ENCODE data around the gene CMTM7.

DNA sequence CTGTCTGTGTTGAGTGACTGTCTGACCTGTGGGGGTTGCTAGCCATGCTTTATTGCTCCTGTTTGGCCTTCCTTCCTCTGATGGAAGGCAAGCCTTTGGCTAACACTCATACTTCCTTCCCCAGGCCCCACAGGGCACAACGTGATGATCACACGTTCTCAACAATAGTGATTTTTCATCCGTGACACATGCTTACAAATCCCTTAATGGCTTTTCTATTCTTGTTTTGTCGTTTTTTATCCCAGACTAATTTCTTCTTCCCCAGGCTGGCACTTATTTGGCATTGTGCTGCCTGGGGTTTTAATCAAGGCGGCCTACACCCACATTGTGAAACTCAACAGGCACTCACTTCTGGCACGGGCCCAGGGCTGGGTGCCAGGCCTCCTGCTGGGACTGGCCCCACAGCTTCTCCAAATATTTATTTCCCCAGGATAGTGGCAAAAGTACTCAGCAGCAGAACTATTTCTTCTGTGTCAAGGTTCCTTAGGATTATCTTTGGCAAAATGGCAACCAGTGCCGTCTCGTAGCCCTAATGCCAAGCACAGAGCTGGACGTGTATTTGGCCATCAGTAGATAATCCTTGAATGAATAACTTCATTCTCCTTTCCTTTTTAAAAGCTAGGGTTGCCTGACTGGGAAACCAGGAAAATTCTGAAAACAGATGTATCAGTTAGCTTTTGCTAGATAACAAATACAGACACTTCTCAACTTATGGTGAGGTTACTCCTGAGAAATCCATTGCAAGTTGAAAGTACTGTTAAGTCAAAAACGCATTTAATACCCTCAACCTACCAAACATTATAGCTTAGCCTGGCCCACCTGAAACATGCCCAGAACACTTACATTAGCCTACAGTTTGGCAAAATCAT lies 30.6 kb downstream of the CMTM7 start:
- no peak for TF ChIP-seq CTCF (IDR thresholded peaks at IDR 0.05; ENCODE audit: low read depth, low read length)
- TF ChIP-seq EZH2phosphoT487 (IDR thresholded peaks at IDR 0.05; ENCODE audit: low read depth): no peak

Data from OCI-LY3 (cell line).